ENCODE measurements around the gene ATRNL1. TPM values are rescaled to one million over a fixed set of nuclear protein-coding genes. Genes with fewer than 3 reads are reported as not detected.

ATRNL1 gene
- polyA plus RNA-seq, 1 donor from 2014 or later, result 47.8 TPM

DNA sequence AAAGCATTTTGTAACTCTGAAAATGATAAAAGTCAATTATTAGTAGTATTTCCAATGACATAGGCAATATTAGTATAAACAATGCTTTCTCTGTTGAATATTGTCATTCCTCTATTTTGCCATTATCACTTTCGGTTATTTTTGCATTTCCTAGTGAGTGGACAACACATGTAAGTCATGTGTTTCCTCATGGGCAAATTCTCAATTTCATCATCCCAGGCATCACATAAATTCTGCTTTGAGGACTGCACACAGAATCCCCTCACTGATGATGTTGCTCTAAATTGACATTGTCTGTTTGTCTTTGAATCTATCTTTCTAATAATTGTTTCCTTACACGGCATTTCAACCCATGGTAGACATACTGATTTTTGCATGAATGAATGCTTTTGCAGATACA, 842.6 kb downstream of the ATRNL1 start:
- Histone ChIP-seq H3K27me3 (ENCODE audit: insufficient read depth, low read depth, low read length) (no peaks in the 10 kb centered on the region), H3K4me2 (ENCODE audit: low read length) (no peak overlapping the region), H3K36me3 (ENCODE audit: insufficient read depth, low read length) (no peaks in the 10 kb centered on the region), H3K27ac (ENCODE audit: low read length) (no peak overlapping the region), H3F3A (ENCODE audit: insufficient read depth, low read length, poor library complexity, severe bottlenecking) (no peaks in the 10 kb centered on the region), H4K20me1 (ENCODE audit: insufficient read depth) (no peaks in the 10 kb centered on the region), H3K9ac (ENCODE audit: low read length) (no peak overlapping the region), H3K9me3 (ENCODE audit: low read length) (no peaks in the 10 kb centered on the region), H3K79me2 (replicated peaks; ENCODE audit: insufficient read depth, low read length) (no peaks in the 10 kb centered on the region), H3K4me3 (ENCODE audit: low read length) (no peak overlapping the region), H3K9me2 (ENCODE audit: insufficient read depth, low read length) (no peaks in the 10 kb centered on the region), H2AFZ (ENCODE audit: low read depth, low read length) (no peak overlapping the region)
- TF ChIP-seq EP300 (conservative IDR thresholded peaks at IDR 0.05; ENCODE audit: poor library complexity, severe bottlenecking) (no peak), RAD21 (conservative IDR thresholded peaks at IDR 0.05) (no peak), TAF1 (IDR thresholded peaks at IDR 0.05; ENCODE audit: low read depth) (no peak), POLR2AphosphoS5 (IDR thresholded peaks at IDR 0.05) (no peak), SMC3 (conservative IDR thresholded peaks at IDR 0.05; ENCODE audit: poor library complexity) (no peak), EZH2 (IDR thresholded peaks at IDR 0.05; ENCODE audit: borderline replicate concordance, insufficient read depth, low read length, poor library complexity, severe bottlenecking) (no peak), MXI1 (conservative IDR thresholded peaks at IDR 0.05; ENCODE audit: poor library complexity, severe bottlenecking) (no peak)
- TF ChIP-seq, protein P1, sequence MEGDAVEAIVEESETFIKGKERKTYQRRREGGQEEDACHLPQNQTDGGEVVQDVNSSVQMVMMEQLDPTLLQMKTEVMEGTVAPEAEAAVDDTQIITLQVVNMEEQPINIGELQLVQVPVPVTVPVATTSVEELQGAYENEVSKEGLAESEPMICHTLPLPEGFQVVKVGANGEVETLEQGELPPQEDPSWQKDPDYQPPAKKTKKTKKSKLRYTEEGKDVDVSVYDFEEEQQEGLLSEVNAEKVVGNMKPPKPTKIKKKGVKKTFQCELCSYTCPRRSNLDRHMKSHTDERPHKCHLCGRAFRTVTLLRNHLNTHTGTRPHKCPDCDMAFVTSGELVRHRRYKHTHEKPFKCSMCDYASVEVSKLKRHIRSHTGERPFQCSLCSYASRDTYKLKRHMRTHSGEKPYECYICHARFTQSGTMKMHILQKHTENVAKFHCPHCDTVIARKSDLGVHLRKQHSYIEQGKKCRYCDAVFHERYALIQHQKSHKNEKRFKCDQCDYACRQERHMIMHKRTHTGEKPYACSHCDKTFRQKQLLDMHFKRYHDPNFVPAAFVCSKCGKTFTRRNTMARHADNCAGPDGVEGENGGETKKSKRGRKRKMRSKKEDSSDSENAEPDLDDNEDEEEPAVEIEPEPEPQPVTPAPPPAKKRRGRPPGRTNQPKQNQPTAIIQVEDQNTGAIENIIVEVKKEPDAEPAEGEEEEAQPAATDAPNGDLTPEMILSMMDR (IDR thresholded peaks at IDR 0.05; ENCODE audit: poor library complexity, severe bottlenecking), result no peak
- TF ChIP-seq, protein P2, sequence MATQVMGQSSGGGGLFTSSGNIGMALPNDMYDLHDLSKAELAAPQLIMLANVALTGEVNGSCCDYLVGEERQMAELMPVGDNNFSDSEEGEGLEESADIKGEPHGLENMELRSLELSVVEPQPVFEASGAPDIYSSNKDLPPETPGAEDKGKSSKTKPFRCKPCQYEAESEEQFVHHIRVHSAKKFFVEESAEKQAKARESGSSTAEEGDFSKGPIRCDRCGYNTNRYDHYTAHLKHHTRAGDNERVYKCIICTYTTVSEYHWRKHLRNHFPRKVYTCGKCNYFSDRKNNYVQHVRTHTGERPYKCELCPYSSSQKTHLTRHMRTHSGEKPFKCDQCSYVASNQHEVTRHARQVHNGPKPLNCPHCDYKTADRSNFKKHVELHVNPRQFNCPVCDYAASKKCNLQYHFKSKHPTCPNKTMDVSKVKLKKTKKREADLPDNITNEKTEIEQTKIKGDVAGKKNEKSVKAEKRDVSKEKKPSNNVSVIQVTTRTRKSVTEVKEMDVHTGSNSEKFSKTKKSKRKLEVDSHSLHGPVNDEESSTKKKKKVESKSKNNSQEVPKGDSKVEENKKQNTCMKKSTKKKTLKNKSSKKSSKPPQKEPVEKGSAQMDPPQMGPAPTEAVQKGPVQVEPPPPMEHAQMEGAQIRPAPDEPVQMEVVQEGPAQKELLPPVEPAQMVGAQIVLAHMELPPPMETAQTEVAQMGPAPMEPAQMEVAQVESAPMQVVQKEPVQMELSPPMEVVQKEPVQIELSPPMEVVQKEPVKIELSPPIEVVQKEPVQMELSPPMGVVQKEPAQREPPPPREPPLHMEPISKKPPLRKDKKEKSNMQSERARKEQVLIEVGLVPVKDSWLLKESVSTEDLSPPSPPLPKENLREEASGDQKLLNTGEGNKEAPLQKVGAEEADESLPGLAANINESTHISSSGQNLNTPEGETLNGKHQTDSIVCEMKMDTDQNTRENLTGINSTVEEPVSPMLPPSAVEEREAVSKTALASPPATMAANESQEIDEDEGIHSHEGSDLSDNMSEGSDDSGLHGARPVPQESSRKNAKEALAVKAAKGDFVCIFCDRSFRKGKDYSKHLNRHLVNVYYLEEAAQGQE (IDR thresholded peaks at IDR 0.05; ENCODE audit: borderline replicate concordance), result no peak

DNA sequence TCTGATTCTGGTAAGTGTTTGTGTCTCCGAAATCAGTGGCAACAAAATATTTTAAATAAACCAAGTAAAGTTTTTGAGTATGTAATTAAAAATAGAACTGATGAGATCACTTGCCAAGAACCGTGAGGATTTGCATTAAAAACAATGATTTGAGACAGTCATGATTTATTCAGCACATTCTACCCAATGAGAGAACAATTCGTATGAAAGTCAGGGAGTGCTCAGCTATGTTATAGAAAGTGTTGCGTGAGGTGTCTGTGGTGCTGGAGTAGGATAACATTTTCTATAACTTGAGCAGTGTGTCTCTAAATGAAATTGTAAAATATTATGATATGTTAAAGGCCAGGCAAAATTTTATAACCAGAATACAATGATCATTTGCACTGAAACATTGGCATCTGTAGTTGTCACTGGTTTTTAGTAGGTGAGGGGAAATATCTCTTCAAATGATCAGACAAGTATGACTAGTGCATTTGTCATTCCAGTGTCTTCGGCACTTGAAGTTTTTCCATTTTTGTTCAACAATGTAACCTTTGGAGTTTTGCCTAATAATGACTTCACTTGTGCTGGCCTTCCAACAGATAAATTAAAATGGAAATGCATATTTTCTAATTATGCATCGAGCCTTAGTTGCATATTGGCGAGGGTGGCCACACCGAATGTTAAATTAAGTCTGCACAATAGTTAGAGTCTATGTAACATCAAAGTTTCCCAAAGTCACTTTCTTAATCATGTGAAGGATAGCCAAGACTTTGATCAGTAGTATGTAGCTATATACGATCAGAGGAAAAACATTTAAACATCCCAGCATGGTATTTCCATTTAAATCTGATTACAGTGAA, 844.0 kb downstream of the ATRNL1 start:
- Histone ChIP-seq H3K4me2 (ENCODE audit: low read length) (no peak overlapping the region), H4K20me1 (ENCODE audit: insufficient read depth) (no peaks in the 10 kb centered on the region), H3K27ac (ENCODE audit: low read length) (no peak overlapping the region), H2AFZ (ENCODE audit: low read depth, low read length) (no peak overlapping the region), H3F3A (ENCODE audit: insufficient read depth, low read length, poor library complexity, severe bottlenecking) (no peaks in the 10 kb centered on the region), H3K9me3 (ENCODE audit: low read length) (no peaks in the 10 kb centered on the region), H3K9me2 (ENCODE audit: insufficient read depth, low read length) (no peaks in the 10 kb centered on the region), H3K27me3 (ENCODE audit: insufficient read depth, low read depth, low read length) (no peaks in the 10 kb centered on the region), H3K9ac (ENCODE audit: low read length) (no peak overlapping the region), H3K4me3 (ENCODE audit: low read length) (no peak overlapping the region), H3K36me3 (ENCODE audit: insufficient read depth, low read length) (no peaks in the 10 kb centered on the region), H3K79me2 (replicated peaks; ENCODE audit: insufficient read depth, low read length) (no peaks in the 10 kb centered on the region)
- TF ChIP-seq, protein P2 (IDR thresholded peaks at IDR 0.05; ENCODE audit: borderline replicate concordance), result no peak
- no peak for TF ChIP-seq EZH2 (IDR thresholded peaks at IDR 0.05; ENCODE audit: borderline replicate concordance, insufficient read depth, low read length, poor library complexity, severe bottlenecking)
- TF ChIP-seq EP300 (conservative IDR thresholded peaks at IDR 0.05; ENCODE audit: poor library complexity, severe bottlenecking), result no peak
- TF ChIP-seq MXI1 (conservative IDR thresholded peaks at IDR 0.05; ENCODE audit: poor library complexity, severe bottlenecking), result no peak
- TF ChIP-seq, protein P1 (IDR thresholded peaks at IDR 0.05; ENCODE audit: poor library complexity, severe bottlenecking), result no peak
- TF ChIP-seq SMC3 (conservative IDR thresholded peaks at IDR 0.05; ENCODE audit: poor library complexity), result no peak
- TF ChIP-seq RAD21 (conservative IDR thresholded peaks at IDR 0.05), result no peak
- TF ChIP-seq POLR2AphosphoS5 (IDR thresholded peaks at IDR 0.05), result no peak
- no peak for TF ChIP-seq TAF1 (IDR thresholded peaks at IDR 0.05; ENCODE audit: low read depth)
